G401.6 (cell line): Measurements from ENCODE around the gene CNTD1.
"Not testable (repeated sequence)": the region's sequence is repeated elsewhere in the genome, so short reads cannot be mapped to it uniquely, and the experiment has no call there.

ENCODE experiments used
- FAIRE-seq: peaks from 2 replicates; lab custom pipeline; 2012; peaks lifted over from hg19 to GRCh38; lab: Jason Lieb, UNC

The CNTD1 gene

DNA sequence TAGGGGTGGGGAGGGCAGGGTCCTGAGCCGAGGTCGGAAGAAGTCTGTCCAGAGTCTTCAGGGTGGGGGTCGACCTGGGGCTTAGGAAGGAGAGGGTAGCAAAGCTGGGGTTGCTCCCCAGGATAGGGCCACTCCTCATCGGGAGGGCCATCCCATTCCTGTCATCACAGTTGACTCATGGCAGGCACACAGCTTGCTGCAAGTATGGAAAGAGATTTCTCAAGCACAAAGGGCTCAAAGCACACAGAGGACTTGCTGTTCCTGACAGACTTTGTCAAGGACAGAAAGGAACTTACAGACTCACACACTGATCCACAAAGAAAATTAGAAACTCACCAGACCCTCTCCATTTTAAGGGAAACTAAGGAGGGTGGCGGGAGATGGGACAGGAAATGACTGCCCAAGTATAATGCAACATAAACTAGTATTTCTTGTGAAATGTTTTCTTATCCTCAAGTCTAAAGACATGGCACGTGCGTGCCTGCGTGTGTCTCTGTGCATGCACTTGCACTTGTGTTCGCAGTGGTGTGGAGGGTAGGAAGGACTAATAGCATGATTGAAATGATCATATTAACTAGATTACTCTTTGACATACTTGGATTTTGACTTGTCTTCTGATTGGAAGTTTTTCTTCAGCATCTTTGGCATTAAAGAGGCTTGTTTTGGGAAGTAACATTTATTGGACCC, 48.1 kb downstream of the CNTD1 start:
- no peak for FAIRE-seq

DNA sequence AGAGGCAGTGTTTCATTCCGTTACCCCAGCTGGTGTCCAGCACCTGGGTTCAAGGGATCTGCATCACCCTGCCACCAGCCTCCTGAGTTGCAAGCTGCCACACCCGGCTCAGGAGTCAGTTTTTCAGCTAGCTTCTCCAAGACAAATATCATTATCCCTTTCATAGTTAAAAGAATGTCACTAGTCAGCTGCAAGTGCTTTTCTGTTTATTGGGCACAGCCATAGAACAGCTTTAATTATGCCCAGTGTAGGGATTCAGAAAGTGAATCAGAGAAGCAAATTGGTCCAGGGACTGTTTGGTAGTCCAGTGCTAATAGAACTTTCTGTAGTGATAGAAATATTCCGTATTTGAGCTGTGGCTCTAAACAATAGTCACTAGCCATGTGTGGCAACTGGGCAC, 49.4 kb downstream of the CNTD1 start:
- FAIRE-seq, result no peak

DNA sequence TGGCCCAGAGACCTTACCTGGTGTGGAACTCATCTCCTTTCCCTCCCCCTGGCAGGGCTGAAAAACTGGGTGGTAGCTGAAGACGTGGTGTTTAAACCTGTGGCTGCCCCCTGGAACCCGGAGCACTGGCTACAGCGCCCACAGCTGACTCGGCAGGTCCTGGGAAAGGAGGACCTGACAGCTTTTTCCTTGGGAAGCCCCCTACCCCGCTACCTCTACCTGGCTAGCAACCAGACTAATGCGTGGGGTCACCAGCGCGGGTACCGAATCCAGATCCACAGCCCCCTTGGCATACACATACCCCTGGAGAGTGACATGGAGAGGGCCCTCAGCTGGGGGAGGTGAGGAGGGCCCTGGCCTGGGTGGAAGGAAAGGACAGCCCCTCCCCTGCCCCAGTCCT, 50.4 kb downstream of the CNTD1 start:
- no peak for FAIRE-seq

DNA sequence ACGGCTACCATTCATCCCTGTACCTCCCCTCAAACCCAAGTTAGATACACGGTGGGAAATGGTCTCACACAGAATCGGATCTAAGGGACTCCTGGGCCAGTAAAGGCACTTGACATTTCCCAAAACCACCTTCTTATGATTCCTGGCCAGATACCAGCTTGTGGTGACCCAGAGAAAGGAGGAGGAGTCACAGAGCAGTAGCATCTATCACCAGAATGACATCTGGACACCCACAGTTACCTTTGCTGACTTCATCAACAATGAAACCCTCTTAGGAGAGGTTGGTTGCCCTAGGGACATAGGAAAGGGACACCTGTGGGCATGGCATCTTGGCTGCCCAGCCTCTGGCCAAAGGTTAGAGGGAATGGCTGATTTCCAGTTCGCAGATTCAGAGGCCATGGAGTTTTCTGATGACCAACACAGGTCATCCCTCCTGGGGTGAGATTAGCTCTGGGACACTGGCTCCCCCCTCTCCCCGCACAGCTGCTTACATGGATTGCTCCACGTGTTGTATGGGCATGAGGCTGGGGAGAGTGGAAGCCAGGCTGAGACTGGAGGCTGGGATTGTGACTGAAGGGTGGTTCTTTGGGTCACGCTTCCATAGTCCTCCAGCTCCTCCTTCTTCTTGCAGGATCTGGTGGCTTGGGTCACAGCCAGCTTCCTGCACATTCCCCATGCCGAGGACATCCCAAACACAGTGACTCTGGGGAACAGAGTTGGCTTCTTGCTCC, 51.0 kb downstream of the CNTD1 start:
- FAIRE-seq, result no peak

DNA sequence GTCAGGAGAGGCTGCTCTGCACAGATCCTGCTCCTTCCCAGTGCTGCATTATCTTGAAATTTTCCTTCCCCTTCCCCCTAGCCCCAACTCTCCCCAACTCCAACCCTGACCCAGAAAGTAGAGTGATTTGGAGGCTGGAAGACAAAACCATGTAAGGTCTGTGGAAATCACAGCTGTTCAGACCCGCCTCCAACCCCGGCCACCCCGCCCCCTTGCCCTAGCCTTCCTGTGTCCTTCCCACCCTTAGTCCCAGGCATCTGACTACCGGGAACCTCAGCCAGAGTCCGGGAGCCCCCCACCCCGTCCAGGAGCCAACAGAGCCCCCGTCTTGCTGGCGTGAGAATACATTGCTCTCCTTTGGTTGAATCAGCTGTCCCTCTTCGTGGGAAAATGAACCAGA, 52.3 kb downstream of the CNTD1 start, which contains the start of gene AOC3:
TSS of gene AOC3 (plus strand) at position 246 of the 400 bp plus-strand sequence. CDS start at position 391, 145 bp downstream.
- no peak for FAIRE-seq

DNA sequence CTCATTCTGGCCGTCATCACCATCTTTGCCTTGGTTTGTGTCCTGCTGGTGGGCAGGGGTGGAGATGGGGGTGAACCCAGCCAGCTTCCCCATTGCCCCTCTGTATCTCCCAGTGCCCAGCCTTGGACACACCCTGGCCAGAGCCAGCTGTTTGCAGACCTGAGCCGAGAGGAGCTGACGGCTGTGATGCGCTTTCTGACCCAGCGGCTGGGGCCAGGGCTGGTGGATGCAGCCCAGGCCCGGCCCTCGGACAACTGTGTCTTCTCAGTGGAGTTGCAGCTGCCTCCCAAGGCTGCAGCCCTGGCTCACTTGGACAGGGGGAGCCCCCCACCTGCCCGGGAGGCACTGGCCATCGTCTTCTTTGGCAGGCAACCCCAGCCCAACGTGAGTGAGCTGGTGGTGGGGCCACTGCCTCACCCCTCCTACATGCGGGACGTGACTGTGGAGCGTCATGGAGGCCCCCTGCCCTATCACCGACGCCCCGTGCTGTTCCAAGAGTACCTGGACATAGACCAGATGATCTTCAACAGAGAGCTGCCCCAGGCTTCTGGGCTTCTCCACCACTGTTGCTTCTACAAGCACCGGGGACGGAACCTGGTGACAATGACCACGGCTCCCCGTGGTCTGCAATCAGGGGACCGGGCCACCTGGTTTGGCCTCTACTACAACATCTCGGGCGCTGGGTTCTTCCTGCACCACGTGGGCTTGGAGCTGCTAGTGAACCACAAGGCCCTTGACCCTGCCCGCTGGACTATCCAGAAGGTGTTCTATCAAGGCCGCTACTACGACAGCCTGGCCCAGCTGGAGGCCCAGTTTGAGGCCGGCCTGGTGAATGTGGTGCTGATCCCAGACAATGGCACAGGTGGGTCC, 52.9 kb downstream of the CNTD1 start:
- not testable (repeated sequence) for FAIRE-seq

DNA sequence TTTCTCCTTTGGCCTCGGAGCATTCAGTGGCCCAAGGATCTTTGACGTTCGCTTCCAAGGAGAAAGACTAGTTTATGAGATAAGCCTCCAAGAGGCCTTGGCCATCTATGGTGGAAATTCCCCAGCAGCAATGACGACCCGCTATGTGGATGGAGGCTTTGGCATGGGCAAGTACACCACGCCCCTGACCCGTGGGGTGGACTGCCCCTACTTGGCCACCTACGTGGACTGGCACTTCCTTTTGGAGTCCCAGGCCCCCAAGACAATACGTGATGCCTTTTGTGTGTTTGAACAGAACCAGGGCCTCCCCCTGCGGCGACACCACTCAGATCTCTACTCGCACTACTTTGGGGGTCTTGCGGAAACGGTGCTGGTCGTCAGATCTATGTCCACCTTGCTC, 53.7 kb downstream of the CNTD1 start:
- FAIRE-seq, result no peak

DNA sequence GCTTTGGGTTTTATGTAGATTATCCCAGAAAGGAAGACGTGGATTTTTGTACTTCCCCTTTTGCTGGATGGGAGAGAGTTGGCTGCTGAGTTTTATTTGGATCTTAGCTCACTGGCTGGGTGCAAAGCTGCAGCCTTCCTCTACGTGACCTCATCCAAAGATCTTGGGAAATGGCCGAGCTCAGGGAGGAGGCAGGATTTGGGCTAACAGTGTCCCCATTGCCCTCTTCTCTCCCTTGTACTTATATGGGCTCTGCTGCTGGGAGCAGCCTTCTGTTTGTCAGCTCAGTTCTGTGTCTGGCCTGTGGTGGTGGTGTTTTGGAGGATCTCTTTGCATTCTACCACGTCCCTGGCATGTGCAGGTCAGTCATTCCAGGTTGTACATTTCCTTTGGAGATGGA, 54.3 kb downstream of the CNTD1 start:
- FAIRE-seq, result no peak

DNA sequence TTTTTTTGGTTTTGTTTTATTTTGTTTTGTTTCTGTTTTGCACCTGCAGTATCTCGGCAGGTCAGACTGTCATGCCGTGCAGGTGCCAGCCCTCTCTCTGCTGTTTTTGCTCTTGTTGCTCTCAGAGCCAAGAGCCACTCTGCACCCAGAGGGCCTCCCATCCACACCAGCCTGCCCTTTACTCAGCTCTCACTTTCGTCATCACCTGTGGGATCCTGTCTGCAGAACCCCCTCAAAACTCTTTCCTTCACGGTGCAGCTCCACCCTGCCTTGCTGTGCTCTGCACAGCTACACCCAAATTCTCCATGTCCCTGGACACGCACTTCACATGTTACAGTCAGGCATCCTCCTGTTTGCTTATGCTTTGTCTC, 54.9 kb downstream of the CNTD1 start:
- FAIRE-seq, result no peak

DNA sequence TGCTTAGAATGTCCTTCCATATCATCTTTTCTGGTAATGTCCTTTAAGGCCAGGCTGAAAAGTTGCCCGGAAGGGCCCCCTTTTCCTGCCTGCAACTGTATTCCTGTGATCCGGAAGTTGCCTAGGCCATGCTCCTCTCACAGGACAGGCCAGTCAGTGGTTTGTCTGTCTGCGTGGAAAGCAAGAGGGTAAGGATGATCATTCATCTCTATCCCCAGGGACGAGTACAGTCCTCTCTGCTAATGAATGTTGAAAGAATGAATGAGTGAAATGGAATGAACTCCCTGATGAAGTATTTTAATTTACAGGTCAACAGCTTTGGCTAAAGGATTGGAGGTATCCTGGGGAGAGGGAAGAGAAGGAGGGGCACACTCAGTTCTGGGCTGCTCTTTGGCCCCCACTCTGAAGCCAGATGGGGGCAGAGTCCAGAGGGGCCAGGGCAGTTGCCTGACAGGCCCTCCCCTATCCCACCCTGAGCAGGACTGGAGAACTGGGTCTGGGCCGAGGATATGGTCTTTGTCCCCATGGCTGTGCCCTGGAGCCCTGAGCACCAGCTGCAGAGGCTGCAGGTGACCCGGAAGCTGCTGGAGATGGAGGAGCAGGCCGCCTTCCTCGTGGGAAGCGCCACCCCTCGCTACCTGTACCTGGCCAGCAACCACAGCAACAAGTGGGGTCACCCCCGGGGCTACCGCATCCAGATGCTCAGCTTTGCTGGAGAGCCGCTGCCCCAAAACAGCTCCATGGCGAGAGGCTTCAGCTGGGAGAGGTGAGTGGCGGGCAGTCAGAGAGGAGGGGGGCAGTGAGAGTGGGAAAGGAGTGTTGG, 55.5 kb downstream of the CNTD1 start:
- no peak for FAIRE-seq

DNA sequence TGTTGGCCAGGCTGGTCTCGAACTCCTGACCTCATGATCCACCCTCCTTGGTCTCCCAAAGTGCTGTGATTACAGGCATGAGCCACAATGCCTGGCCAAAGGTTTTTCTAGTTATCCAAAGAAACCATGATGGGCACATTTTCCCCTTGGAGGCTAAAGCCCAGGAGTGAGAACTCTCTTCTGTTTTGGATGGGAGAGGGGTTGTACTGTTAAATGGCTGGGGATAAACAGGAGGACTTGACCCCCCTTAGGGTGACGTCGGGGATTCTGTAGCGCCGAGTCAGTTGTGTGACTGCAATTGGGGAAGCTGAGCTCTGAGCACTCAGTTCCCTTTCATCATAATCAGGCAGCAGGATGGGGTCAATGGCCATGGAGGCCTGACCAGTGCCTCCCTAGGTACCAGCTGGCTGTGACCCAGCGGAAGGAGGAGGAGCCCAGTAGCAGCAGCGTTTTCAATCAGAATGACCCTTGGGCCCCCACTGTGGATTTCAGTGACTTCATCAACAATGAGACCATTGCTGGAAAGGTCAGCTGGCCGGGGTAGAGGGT, 56.5 kb downstream of the CNTD1 start:
- FAIRE-seq, result no peak

DNA sequence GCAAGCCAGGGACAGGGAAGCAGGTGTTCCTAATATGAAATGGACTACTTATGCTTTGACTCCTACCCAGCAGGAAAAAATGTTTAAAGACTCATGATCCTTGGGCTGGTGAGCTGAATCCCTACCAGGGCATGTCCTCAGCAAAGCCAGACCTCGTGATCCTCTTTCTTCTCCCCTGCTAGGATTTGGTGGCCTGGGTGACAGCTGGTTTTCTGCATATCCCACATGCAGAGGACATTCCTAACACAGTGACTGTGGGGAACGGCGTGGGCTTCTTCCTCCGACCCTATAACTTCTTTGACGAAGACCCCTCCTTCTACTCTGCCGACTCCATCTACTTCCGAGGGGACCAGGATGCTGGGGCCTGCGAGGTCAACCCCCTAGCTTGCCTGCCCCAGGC, 57.4 kb downstream of the CNTD1 start:
- not testable (repeated sequence) for FAIRE-seq

DNA sequence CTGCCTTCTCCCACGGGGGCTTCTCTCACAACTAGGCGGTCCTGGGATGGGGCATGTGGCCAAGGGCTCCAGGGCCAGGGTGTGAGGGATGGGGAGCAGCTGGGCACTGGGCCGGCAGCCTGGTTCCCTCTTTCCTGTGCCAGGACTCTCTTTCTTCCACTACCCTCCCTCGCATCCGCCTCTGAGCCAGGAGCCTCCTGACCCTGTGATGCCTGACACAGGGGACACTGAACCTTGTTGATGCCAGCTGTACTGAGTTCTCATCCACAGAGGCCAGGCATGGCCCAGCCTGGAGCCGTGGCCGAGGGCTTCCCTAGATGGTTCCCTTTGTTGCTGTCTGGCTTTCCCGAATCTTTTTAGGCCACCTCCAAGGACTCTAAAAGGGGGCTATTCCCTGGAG, 57.9 kb downstream of the CNTD1 start:
- FAIRE-seq, result not testable (repeated sequence)

DNA sequence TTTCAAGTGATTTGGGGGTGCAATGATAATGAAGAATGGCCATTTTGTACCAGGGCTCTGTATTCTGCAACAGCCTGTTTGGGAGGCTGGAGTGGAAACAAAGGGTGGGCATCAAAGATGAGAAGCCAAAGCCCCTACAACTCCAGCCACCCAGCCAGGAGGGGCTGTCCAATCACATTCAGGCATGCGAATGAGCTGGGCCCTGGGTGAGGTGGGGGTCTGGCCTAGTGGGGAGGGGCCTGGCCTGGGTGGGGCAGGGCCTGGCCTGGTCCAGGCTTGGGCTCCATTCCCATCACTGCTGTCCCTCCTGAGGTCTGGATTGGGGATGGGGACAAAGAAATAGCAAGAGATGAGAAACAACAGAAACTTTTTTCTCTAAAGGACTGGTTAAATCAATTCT, 58.7 kb downstream of the CNTD1 start:
- FAIRE-seq, result no peak
